Measurements from ENCODE around the gene C3AR1.
"Not testable (repeated sequence)": the region's sequence is repeated elsewhere in the genome, so short reads cannot be mapped to it uniquely, and the experiment has no call there.

DNA sequence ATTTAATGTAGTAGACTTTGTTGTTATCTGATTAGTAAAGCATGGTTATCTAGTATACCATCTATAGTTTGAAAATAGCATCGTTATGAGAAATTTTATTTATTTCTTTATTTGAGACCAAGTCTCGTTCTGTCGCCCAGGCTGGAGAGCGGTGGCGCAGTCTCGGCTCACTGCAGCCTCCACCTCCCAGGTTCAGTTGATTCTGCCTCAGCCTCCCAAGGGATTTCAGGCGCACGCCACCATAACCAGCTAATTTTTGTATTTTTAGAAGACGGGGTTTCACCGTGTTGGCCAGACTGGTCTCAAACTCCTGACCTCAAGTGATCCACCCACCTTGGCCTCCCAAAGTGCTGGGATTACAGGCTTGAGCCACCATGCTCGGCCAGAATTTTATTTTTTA is 23.1 kb upstream of the C3AR1 start:
- TF ChIP-seq, protein P1, sequence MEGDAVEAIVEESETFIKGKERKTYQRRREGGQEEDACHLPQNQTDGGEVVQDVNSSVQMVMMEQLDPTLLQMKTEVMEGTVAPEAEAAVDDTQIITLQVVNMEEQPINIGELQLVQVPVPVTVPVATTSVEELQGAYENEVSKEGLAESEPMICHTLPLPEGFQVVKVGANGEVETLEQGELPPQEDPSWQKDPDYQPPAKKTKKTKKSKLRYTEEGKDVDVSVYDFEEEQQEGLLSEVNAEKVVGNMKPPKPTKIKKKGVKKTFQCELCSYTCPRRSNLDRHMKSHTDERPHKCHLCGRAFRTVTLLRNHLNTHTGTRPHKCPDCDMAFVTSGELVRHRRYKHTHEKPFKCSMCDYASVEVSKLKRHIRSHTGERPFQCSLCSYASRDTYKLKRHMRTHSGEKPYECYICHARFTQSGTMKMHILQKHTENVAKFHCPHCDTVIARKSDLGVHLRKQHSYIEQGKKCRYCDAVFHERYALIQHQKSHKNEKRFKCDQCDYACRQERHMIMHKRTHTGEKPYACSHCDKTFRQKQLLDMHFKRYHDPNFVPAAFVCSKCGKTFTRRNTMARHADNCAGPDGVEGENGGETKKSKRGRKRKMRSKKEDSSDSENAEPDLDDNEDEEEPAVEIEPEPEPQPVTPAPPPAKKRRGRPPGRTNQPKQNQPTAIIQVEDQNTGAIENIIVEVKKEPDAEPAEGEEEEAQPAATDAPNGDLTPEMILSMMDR (IDR thresholded peaks at IDR 0.05) = not testable (repeated sequence)
- TF ChIP-seq POLR2A (IDR thresholded peaks at IDR 0.05; ENCODE audit: low read depth) = not testable (repeated sequence)
